CD4-positive, alpha-beta memory T cell (primary cell): Measurements from ENCODE around the gene CCNJL. TPM values are rescaled to one million over a fixed set of nuclear protein-coding genes. Genes with fewer than 3 reads are reported as not detected.

ENCODE experiments used
- polyA plus RNA-seq, 2 donors: library from polyadenylated mRNA; unstranded; fragments of 300-500 nt; fragmentation: Illumina TruSeq; gene quantifications; one replicate each; pipeline ENCODE4 v1.2.3, GENCODE V29; 2021
- total RNA-seq, 2 experiments: library from RNA; stranded (reverse); gene quantifications; one replicate each; pipeline ENCODE4 v1.2.3, GENCODE V29; 2021

The CCNJL gene
- total and polyA plus RNA-seq, 4 experiments from 2014 or later = not detected

Other genes with a start within 250 kb of the CCNJL start
- gene PWWP2A, start 193.1 kb downstream of the CCNJL start, total RNA-seq = 10 to 100 TPM; 38.7 to 40.6 TPM
- 10 to 100 TPM; 29.6 to 32.4 TPM for gene PWWP2A, start 193.1 kb downstream of the CCNJL start, polyA plus RNA-seq
- not detected for gene FABP6, start 83.1 kb downstream of the CCNJL start, total RNA-seq
- gene FABP6, start 83.1 kb downstream of the CCNJL start, polyA plus RNA-seq = not detected
- gene C1QTNF2, start 58.1 kb upstream of the CCNJL start, total RNA-seq = not detected
- not detected for gene C1QTNF2, start 58.1 kb upstream of the CCNJL start, polyA plus RNA-seq
- gene FAM200C, start 87.5 kb upstream of the CCNJL start, total RNA-seq = 1 to 10 TPM in 1 of 2 experiments, under 1 TPM in 1; 0.84 to 1.1 TPM
- under 1 TPM; 0.08 to 0.14 TPM for gene FAM200C, start 87.5 kb upstream of the CCNJL start, polyA plus RNA-seq
- gene SLU7, start 106.5 kb upstream of the CCNJL start, total RNA-seq = 10 to 100 TPM; 86.8 to 93.9 TPM
- gene SLU7, start 106.5 kb upstream of the CCNJL start, polyA plus RNA-seq = 10 to 100 TPM; 50.8 to 88.4 TPM
- 10 to 100 TPM in 1 of 2 experiments, 1 to 10 TPM in 1; 9.2 to 11.7 TPM for gene PTTG1, start 109.3 kb upstream of the CCNJL start, total RNA-seq
- gene PTTG1, start 109.3 kb upstream of the CCNJL start, polyA plus RNA-seq = 10 to 100 TPM; 19.9 to 20.2 TPM